ENCODE results near the gene IL18BP. TPM values are rescaled to one million over a fixed set of nuclear protein-coding genes. Genes with fewer than 3 reads are reported as not detected.

The IL18BP gene
- total RNA-seq, 1 donor from 2014 or later, result 20.9 TPM

- no peak overlapping the region for H3K4me3 Mint-ChIP-seq
Observed at GRCh38 chr11:72003776-72004171, 5.1 kb downstream of the IL18BP start.

GRCh38 chr11:72004515-72005346 is 6.0 kb downstream of the IL18BP start:
- Mint-ChIP-seq H3K27me3 (ENCODE audit: low read depth) (no peaks in the 10 kb centered on the region), H3K4me3 (no peak overlapping the region), H3K9me3 (no peaks in the 10 kb centered on the region), H3K36me3 (peaks cover 20% of the 10 kb centered on the region), H3K27ac (no peak overlapping the region), H3K4me1 (peaks cover 10% of the 10 kb centered on the region)
- no peak for TF ChIP-seq CTCF (IDR thresholded peaks at IDR 0.05; ENCODE audit: unreplicated experiment)
- DNase-seq (ENCODE audit: low spot score in 2 of 2, unreplicated experiment in 2 of 2), result no peak

More at GRCh38 chr11:72003776-72004171, 5.1 kb downstream of the IL18BP start:
- Mint-ChIP-seq H3K4me1 (peaks cover 15% of the 10 kb centered on the region), H3K9me3 (no peaks in the 10 kb centered on the region), H3K27me3 (ENCODE audit: low read depth) (no peaks in the 10 kb centered on the region), H3K36me3 (peaks cover 17% of the 10 kb centered on the region), H3K27ac (peak overlapping the region; percentile 25)
- no peak for TF ChIP-seq CTCF (IDR thresholded peaks at IDR 0.05; ENCODE audit: unreplicated experiment)
- DNase-seq (ENCODE audit: low spot score in 2 of 2, unreplicated experiment in 2 of 2), result no peak

GRCh38 chr11:72005347-72006260 is 6.9 kb downstream of the IL18BP start:
- Mint-ChIP-seq H3K36me3 (peaks cover 20% of the 10 kb centered on the region), H3K27ac (peak overlapping the region; percentile 8), H3K9me3 (no peaks in the 10 kb centered on the region)

DNA sequence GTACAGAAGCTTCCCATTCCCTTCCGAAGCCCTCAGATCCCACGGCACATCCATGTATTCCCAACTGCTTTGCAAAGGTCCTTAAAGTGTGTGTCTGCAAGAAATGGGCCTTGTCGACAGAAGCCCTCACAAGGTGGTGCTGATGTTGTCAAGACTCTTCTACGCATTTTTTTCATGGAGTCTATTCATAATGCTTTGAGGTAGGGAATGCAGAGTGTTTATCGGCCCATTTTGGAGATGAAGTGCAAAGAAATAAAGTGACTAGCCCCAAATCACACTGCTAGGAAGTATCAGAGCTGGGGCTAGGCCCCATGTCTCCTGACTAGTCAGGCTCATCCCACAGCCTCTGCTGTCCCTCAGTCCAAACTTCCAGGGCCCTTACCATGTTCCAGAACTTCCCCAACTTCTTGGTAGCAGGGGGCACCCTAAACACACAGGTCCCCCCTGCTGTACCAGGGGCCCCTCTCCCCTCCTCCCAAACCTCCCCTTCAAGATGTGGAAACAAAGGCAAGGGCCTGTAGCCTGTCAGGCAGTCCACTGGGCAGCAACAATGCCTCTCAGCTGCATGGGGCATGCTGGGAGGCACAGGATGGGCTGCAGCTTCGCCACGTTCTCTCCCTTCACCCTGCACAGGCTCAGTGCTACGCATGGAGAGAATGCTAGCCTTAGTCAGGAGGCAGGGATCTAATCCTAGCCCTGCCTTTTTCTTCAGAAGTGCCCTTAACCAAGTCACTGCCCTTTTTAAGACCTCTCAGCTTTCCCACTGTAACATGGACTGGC is 7.8 kb downstream of the IL18BP start:
- Mint-ChIP-seq H3K27me3 (ENCODE audit: low read depth) (no peaks in the 10 kb centered on the region), H3K4me1 (peaks cover 10% of the 10 kb centered on the region), H3K4me3 (no peak overlapping the region), H3K9me3 (no peaks in the 10 kb centered on the region), H3K27ac (peak overlapping the region; percentile 8), H3K36me3 (peaks cover 20% of the 10 kb centered on the region)
- TF ChIP-seq CTCF (IDR thresholded peaks at IDR 0.05; ENCODE audit: unreplicated experiment), result no peak
- DNase-seq (ENCODE audit: low spot score in 2 of 2, unreplicated experiment in 2 of 2), result no peak

More at GRCh38 chr11:72005347-72006260, 6.9 kb downstream of the IL18BP start:
- TF ChIP-seq CTCF (IDR thresholded peaks at IDR 0.05; ENCODE audit: unreplicated experiment), result no peak
- Mint-ChIP-seq H3K4me3 (no peak overlapping the region), H3K27me3 (ENCODE audit: low read depth) (no peaks in the 10 kb centered on the region), H3K4me1 (peaks cover 10% of the 10 kb centered on the region)
- DNase-seq (ENCODE audit: low spot score in 2 of 2, unreplicated experiment in 2 of 2), result no peak

- no peak for TF ChIP-seq CTCF (IDR thresholded peaks at IDR 0.05; ENCODE audit: unreplicated experiment)
- no peak overlapping the region for H3K4me3 Mint-ChIP-seq
- H3K27me3 Mint-ChIP-seq (ENCODE audit: low read depth), result no peaks in the 10 kb centered on the region
- H3K27ac Mint-ChIP-seq, result peak overlapping the region; percentile 30
- no peaks in the 10 kb centered on the region for H3K9me3 Mint-ChIP-seq
- no peak for DNase-seq (ENCODE audit: low spot score in 2 of 2, unreplicated experiment in 2 of 2)
- H3K4me1 Mint-ChIP-seq, result peaks cover 6% of the 10 kb centered on the region
- H3K36me3 Mint-ChIP-seq, result peaks cover 23% of the 10 kb centered on the region
Observed at GRCh38 chr11:72007089-72007476, 8.4 kb downstream of the IL18BP start.

Measured in mesothelial cell of epicardium (in vitro differentiated cells).